ENCODE data around the gene ERLIN1.

The ERLIN1 gene

DNA sequence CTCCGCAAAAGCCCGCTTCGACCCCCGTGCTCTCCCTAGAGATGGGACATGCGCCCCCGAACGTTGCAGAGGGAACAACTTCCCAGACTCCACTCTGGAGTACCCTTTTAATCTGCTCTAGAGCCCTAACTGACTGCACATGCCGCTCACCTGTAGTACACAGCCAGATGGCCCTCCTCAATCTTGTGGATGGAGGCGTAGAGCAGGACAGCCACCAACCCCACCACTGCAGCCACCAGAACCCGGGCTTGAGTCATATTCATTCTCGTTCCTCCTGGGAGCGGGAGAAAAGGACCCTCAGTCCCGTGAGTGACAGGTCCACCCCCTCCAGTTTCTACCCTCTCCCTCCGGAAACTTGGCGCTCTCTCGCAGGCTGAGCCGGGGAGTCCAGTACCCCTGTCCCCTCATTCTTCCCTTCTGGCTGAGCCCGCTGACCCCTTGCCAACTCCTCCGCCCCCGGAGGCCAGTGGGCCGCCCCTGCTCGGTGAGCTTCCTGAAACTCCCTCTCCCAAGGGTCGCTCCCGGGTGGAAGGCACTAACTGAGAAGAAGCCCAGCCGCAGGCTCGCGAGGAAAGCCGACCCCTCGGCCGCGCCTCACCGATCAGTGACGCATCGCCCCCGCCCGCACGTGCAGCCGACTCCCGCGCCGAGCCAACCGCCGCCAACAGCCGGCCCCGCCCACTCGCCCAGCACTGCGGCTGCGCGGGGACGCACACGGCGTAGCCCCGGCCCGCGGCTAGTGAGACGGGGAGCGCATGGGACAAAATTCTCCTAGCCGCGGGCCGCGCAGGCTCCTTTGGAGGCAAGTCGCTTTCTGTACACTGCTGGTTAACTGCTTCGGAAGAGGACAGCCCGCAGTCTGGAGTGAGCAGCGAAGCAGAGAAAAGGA, at the start of gene ERLIN1:
Gene ERLIN1 (minus strand): TSS at position 666 of the 889 bp plus-strand sequence. CDS start 403 bp downstream, at position 263.
- DNase-seq = peak; percentile 25

DNA sequence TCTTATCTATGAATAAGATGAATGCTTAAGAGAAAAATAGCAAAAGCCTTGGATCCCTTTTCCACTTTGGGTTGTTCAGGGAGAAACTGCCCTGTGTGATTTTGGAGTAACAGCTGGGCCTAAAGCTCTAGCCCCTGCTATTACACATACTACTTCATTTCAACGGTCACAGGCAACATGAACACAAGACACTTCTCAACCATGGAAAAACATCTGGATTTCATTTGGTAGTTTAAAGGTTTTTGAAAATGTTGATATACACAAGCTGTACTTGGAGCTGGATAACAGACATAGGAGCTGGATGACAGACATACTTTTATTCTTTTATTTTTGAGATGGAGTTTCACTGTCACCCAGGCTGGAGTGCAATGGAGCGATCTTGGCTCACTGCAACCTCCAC, 46.3 kb upstream of the ERLIN1 start:
- no peak for DNase-seq

DNA sequence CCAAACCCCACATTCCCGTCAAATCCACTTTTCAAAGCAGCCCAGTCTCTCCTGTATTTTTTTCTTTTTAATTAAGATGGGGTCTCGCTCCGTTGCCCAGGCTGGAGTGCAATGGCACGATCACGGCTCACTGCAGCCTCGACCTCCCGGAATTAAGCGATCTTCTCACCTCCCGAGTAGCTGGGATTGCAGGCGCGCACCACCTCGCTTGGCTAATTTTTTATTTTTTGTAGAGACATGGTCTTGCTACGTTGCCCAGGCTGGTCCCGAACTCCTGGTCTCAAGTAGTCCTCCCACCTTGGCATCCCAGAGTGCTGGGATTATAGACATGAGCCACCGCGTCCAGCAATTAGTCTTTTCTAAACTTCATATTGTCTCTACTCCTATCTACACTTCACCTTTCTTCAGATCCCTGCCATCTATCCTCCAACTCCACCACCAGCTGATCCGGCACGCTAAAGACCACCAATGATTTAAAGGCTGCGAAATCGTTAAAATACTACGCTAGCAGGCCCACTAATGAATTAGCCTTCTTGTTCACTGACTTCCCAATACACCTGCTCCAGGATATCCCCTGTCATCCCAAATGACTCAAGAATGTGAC, 44.1 kb upstream of the ERLIN1 start:
- no peak for DNase-seq

DNA sequence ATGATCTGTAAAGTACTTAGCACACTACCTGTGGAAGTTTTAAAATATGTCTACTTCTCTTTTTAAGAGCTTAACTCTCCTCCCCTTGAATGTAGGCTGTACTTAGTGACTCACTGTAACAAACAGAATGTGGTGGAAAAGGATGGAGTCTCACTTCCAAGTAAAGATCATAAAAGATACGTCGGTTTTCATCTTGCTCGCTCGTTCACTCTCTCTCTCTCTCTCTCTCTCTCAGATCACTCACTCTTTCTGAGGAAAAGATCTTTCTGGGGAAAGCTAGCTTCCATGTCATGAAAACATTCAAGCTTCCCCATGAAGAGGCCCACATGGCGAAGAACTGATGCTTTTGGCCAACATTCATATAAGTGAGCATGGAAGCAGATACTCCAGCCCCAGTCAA, 38.0 kb upstream of the ERLIN1 start:
- no peak for DNase-seq

DNA sequence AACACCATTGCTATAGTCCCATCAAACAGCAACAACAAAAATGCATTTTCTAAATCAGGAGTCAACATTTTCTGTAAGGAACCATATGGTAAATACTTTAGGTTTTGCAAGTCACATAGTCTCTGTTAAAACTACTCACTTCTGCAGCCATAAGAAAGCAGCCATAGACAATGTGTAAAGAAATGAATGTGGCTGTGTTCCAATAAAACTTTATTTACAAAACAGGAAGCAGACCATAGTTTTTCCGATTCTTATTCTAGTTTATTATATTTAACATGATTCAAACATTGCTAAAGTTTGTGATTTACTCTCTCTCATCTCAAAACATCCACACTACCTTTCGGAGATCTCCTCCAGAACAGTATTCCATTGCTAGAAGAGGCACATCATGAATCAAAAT, 36.7 kb upstream of the ERLIN1 start:
- no peak for DNase-seq

DNA sequence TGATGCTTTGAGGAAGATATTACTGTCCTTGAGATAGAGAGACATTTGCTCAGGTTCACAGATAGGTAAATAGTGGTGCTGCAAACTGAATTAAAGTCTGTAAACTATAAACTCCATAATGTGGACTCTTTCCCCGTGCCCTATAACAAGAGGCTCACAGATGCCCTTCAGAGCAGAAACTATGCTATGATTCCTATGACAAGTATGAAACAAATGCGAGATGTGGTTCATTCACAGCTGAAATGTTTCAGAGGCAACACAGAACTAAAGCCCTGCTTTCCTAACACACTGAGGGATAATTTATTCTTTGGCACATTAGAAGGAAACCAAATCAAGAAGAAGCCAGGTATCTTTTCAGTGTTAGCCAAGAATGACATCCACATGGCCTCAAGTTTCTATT, 30.2 kb upstream of the ERLIN1 start:
- DNase-seq = no peak

DNA sequence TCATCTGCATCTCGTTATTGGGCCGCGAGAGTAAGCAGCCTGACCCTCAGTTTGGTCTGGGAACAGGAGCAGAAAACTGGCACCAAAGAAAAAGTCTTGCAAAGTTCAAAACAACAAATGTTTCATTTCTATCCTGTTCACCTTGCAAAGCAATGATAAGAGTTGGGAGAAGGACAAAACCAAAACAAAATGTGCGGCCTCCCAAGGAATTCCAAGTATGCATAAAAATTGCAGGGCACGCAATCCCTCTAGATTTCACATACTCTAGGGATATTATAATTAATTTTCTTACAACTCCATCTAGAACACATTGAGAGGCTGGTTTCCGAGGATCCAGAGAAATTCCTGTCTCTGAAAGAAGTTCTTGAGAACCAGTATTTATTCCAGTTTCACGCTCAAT, 23.5 kb upstream of the ERLIN1 start:
- DNase-seq = no peak

DNA sequence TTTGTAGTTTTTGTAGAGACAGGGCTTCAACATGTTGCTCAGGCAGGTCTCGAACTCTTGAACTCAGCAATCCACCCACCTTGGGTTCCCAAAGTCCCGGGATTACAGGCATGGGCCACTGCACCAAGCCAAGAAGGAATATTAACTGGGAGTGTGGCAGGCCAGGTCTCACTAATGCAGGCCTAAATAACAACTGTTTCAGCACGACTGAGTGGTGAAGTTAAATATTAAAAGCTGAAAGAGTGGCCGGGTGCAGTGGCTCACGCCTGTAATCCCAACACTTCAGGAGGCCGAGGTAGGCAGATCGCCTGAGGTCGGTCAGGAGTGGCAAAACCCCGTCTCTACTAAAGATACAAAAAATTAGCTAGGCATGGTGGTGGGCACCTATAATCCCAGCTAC, 22.4 kb upstream of the ERLIN1 start:
- DNase-seq = no peak

DNA sequence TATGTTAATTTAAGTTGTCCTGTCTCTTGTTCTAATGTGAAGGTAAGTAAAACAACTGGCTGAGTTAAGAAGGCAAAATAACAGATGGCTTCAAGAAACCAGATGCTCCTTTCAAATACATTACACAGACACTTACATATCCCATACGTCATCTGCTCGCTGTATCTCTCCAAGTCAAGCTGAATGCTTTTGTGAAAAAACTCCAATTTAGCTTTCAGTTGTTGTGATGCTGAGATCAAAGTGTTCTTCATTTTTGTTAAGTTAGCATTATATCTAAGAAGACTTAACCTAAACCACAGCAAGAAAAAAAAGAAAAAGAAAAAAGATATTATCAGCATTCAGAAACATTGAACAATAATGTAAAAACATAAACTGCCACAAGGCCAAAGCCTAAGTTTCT, 18.5 kb upstream of the ERLIN1 start:
- DNase-seq = peak; percentile 25

DNA sequence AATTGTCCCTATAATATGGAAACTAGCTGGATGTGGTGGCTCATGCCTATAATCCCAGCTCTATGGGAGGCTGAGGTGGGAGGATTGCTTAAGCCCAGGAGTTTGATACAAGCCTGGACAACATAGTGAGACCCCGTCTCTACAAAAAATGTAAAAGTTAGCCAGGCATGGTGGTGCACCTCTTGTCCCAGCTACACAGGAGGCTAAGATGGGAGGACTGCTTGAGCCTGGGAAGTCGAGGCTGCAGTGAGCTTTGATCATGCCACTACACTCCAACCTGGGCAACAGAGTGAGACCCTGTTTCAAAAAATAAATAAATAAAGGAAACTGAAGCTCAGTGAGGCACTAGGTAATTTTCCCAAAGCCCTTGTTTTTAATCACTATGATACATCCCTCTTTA, 15.7 kb upstream of the ERLIN1 start:
- DNase-seq = no peak

DNA sequence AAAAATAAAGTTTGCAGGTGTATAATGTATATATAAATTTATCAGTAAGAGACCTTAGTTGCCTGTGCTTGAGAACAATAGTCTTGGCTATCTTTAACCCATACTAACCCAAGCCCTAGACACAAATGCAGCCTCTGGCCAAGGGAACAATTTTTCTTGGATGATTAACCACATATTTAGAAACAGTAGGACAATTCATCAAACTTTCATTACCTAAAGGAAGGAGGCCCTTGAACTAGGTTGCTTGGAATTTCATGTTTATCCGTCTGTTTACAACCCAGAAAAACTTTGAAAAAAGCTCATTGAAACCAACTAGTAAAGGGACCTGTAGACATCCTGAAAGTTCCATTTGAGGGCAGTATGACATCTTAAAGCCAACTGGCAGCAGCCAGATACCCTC, 8.9 kb upstream of the ERLIN1 start:
- no peak for DNase-seq

DNA sequence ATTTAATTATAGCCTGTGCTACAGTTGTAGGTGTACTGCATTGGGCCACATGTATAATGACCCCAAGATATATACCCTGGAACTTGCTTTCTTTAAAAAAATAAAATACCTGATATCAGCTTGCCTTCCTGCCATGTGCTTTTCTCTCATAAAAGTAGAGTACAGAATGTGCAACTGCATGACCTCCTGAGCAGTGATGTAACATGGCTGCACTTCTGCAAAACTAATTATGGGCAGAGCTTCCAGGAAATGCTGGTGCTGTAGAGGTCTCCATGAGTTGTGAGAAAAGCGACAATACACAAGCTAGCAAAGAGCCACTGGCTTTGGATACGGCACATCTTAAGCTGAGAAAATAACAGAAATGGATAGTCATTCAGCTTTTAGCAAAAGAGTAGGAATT, 6.5 kb upstream of the ERLIN1 start:
- DNase-seq = no peak

DNA sequence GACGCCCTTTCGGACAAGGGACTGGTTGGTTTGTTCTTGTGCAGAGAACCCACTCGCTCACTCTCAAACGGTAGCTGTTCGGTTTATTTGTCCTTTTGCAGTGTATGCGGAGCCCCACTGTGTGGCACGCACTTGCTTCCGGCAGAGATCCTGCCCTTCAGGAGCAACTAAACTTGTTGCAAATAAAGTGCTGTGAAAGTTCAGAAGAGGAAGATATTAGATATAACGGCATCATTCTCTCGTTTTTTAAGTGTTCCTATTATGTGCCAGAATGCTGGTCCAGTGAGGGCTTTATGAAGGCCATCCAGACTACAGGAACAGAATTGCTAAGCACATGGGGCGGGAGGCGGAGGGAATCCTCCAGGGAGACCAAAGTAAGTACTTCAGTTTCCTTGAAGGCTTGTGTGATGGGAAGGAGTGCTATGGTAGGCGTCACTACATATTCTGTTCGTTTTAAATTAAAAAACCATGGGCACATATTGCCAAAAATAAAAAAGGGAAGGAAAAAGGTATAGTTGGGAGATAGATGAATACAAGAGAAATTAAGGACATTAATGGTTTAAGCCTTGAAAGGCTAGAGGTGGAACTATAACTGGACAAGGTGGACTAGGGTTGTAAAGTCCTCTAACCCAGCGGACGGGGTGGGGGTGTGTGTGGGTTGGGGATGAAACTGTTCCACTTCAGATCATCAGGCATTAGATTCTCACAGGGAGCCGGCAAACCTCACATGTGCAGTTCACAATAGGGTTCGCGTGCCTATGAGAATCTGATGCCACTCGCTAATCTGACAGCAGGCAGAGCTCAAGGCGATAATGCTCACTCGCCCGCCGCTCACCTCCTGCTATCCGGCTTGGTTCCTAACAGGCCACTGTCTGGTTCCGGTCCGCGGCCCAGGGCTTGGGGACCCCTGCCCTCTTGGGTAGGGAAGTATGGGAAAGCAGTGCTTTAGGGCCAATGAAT, 704 bp upstream of the ERLIN1 start:
- no peak for DNase-seq

DNA sequence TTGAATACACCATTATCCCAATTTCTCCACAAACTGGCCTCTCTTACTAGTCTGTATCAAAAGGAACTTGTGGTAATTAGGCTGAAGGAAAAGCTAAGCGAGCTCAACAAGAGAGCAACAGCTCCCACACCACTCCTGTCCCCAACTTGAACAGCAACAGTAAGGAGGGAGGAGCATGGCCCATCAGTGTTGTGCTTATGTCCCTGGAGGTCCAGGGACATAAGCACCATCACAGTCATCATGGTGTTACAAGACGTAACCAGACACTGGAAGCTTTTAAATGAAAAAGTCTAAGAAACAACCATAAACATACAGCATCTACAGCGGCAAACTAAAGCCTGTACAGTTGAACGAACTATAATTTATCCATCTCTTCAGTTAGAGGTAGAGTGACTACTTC, 989 bp downstream of the ERLIN1 start:
- no peak for DNase-seq

DNA sequence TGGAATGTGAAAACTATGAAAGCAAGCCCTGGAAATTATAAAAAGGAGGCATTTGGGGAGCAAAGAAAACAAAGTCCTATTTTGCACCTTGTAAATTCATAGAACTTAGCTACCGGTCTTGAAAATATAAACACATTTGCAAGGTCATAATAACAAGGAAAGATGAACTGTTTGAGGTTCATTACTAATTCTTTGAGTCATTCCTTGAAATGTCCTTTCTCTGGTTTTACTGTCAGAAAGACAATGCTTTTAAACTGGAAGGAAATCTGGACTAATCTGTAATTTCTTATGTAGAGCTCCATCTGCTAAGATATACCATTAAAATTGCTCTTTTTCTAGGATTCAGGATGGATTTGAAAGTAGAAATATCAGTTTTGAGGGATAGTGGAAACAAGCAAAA, 1.4 kb downstream of the ERLIN1 start:
- DNase-seq = no peak

DNA sequence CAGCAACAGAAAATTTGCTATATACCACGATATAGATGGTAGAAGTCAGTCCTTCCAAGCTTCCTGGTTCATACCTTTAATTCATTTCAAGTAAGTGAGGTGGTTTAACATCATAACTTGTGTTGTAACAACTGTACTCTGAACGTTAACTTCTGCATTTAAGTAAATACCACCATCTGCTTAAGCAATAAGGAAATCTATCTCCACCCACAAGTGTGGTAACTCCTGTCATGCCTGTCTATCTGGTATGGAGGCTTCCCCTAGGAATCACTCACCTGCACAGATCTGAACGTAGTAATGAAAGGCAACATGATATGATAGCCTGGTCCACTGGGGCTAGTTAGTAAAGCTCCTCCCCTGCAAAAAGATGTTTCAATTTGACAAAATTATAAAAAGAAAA, 2.3 kb downstream of the ERLIN1 start:
- no peak for DNase-seq

DNA sequence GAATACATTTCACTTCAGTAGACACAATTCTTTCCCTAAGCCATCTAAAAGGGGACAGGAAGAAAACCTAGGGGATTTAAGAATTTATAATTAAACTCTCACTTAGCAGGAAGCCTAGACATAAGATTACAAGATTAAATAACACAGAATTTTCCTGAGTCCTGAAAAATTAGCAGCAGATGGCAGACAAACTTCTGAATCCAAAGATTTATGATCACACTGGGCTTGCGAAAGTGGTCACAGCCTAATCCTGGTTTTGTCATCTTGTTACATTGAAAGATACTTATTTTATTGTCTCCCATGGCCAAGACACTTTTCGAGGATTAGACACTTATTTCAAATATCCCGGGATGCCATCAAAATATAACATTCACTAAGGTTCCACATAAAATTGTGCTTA, 2.9 kb downstream of the ERLIN1 start:
- DNase-seq = no peak

DNA sequence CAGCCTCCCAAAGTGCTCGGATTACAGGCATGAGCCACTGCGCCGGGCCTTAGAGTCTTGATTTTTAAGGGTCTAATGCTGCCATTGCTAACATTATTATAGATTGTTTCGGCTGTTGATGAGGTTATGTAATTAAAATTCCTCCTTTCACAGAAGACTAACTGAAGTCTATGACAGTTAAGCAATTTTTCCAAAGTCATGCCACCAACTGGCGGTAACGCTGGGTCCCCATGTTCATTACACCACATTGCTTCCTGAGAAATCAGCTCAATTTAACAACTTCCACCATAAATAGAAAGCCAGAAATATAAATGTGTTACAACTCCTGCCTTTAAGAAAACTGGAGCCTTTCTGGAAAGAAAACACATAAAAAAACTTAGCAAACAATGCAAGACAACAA, 3.5 kb downstream of the ERLIN1 start:
- no peak for DNase-seq

DNA sequence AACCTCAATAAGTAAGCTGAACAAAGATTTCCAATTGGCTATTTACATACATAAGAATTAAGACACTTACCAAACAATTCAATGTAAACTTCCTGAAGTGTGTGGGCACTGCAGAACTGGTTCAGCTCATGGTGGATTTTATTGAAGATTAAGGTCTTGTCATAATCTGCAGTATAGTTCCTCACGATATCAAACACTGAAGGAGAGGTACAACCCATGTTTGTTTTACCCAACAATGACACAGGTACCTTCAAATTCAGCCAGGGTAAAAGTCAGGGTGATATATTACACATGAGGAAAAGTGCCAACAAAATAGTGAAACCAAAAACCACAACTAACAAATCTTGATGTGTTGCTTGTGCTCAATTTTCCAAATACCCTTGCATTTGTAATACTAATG, 10.0 kb downstream of the ERLIN1 start:
- no peak for DNase-seq

DNA sequence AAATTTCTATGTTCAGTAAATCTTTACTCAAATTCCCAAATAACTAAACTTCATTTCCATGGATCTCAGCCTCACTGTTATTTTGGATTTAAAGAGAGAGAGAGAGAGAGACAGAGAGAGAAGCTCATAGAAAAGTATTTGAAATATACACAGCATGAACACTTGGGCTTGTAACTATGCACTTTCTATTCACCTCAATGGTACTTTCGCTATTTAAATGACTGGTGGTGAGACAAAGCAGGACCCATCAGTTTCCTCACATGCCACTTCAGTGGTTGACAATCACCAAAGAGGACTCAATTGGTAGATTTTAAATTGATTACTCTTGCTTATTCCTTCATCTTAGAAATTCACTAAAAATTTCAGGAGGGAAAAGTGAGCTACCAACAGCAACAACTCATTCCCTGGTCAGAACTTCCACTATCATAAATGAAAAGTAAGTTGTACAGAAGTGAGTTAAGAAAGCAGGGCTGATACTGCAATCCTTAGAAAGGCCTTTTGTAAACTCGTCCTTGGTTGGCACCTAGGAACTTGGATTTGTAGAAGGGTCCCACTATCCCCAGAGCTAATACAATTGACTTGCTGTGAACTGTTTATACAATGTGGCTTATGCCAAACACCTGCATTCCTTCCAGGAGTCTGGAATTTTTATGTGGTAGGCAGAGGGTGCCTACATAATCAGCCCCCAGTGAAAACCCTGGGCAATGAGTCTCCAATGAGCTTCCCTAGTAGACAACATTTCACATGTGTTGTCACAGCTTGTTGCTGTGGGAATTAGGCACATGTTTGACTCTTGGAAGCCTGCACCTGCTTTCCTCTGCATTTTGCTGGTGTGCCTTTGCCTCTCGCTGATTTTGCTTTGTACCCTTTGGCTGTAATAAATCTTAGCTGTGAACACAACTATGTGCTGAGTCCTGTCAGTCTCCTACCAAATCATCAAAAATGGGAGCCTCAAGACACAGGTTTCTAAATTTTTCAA, 10.8 kb downstream of the ERLIN1 start:
- DNase-seq = no peak

DNA sequence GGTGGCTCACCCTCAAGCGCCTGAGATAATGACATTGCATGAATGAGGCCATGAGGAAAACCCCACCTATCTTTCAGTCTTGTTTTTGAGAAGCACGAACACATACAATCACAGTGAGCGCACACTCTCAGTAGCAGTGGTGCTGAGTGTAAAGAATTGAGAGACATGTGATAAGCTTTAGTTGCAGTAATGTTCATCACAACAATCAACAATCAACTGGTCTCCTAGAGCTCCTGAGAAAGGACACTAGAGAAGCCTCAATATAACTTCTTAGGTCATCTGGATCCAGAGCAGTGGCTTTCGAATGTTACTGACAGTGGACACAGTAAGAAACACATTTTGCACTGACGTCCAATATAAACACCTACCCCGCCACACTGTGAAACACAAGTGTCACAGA, 12.8 kb downstream of the ERLIN1 start:
- DNase-seq = no peak

DNA sequence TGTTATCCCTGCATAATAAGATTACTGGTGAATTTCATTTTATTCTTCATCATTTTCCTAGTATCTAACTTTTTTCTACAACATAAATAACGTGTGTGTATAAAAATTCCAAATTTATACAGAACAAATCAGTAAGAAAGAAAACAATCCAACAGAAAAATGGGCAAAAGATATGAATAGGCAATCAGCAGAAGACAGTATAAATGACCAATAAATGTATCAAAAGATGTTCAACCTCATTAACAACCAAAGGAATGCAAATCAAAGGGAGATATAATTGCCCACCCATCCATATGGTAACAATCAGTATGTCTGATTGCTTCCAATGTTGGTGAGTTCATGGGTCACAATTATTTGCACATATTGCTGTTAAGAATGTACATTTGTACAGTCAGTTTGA, 13.5 kb downstream of the ERLIN1 start:
- DNase-seq = no peak

Measured in NCI-H524 treated with DMSO at 0.1 percent for 48 hours (cell line).